Fibroblast of mammary gland (primary cell): ENCODE data around the gene FRMD3.
"Not testable (repeated sequence)": the region's sequence is repeated elsewhere in the genome, so short reads cannot be mapped to it uniquely, and the experiment has no call there.

Experiments
- DNase-seq: peaks from one replicate; pipeline ENCODE4 v3.0.0-alpha.2; 2010; ENCODE audit warnings: low read depth
- H3K4me3 ChIP-seq: 2 replicates; pipeline ENCODE4 v1.5.1; 2011; ENCODE audit warnings: low read depth, mild to moderate bottlenecking, low read length, moderate library complexity; ENCODE audit not compliant: control insufficient read depth
- TF ChIP-seq, protein P1 (sequence below): conservative IDR thresholded peaks from 2 replicates; pipeline ENCODE4 v1.5.1; 2011; ENCODE audit warnings: low read depth, low read length, inconsistent platforms; ENCODE audit not compliant: control insufficient read depth, insufficient read depth

The FRMD3 gene

DNA sequence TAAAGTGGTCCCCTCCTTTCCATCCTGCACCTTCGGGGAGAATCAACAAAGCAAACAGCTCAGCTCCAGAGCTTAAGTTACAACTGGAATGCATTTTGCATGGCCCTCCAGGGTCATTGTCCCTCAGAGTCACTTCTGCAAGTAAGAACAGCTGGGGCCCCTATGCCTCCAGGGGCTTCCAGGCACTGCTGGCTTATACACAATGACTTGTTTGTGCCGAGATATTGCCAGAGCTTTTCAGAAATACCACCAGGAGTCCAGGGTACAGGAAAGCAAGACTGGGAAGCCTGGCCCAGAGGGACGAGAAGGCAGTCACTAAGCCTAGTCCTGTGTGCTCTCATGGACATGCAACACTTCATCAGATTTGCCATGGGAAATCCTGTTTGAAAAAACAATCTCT lies 11.3 kb downstream of the FRMD3 start:
- no peak overlapping the region for H3K4me3 ChIP-seq
- TF ChIP-seq, protein P1, sequence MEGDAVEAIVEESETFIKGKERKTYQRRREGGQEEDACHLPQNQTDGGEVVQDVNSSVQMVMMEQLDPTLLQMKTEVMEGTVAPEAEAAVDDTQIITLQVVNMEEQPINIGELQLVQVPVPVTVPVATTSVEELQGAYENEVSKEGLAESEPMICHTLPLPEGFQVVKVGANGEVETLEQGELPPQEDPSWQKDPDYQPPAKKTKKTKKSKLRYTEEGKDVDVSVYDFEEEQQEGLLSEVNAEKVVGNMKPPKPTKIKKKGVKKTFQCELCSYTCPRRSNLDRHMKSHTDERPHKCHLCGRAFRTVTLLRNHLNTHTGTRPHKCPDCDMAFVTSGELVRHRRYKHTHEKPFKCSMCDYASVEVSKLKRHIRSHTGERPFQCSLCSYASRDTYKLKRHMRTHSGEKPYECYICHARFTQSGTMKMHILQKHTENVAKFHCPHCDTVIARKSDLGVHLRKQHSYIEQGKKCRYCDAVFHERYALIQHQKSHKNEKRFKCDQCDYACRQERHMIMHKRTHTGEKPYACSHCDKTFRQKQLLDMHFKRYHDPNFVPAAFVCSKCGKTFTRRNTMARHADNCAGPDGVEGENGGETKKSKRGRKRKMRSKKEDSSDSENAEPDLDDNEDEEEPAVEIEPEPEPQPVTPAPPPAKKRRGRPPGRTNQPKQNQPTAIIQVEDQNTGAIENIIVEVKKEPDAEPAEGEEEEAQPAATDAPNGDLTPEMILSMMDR, result no peak
- DNase-seq, result no peak

DNA sequence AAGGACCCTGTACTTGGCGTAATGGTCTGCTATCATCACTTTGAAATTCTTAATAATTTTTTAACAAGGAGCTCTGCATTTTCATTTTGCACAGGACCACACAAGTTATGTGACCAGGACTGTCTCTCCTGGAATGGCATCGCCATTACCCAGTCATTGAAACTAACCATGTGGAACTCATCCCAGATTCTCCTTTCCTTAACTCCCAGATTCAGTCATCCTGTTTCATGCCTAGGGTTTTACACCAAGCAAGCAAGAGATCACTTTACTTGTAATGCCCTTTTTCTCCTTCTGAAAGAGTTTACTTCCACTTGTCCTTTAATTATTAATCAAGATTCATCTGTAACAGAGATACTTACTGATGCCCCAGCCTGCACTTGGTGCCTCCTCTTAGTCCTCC lies 12.0 kb downstream of the FRMD3 start:
- DNase-seq, result no peak
- no peak overlapping the region for H3K4me3 ChIP-seq
- TF ChIP-seq, protein P1, result no peak

DNA sequence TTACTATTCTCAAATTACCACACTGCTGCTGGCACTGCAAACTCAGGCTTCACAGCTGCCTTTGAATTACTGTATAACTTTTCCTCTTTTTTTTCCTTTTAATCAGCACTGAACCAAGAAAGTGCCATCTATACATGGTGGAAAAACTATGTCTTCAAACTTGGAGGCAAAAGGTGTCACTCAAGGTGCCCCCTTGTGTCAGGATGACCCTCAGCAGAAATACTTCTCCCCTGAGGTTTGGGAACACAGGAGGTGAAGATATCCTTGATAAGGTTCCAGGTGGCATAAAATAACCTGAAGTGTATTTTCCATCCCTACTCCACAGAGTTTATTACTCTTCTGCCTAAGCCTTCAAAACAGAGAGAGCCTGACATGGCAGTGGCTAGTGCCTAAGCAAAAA lies 14.5 kb downstream of the FRMD3 start:
- no peak overlapping the region for H3K4me3 ChIP-seq
- TF ChIP-seq, protein P1, result no peak
- no peak for DNase-seq

DNA sequence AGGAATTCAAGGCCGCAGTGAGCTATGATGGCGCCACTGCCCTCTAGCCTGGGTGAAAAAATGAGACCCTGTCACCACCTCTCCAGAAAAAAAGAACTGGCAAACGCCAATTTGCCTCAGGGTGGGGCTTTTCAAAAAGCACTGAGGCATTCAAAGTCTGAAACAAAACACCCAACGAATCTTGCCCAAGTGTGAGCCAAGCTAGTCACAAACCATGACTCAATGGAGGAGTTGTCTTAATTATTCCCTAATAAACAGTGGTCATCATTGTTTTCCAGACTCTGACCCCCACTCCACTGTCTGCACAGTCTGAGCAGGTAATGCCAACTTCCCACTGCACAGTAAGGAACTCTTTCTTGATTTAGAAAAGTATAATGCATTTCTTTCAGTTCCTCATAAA lies 16.8 kb downstream of the FRMD3 start:
- no peak for DNase-seq
- no peak overlapping the region for H3K4me3 ChIP-seq
- TF ChIP-seq, protein P1, result no peak

DNA sequence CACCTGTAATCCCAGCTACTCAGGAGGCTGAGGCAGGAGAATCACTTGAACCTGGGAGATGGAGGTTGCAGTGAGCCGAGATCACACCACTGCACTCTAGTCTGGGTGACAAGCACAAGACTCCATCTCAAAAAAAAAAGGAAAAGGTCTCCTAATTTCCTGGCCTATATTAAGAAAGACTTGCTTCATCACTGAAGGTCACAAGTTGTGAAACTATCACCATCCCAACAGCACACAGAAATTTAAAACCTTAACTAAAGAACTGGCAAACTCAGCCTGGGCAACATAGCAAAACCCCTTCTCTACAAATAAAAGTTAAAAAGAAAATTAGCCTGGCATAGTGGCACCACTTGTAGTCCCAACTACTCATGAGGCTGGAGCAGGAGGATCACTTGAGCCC lies 17.2 kb downstream of the FRMD3 start:
- TF ChIP-seq, protein P1, result no peak
- DNase-seq, result no peak
- no peak overlapping the region for H3K4me3 ChIP-seq

DNA sequence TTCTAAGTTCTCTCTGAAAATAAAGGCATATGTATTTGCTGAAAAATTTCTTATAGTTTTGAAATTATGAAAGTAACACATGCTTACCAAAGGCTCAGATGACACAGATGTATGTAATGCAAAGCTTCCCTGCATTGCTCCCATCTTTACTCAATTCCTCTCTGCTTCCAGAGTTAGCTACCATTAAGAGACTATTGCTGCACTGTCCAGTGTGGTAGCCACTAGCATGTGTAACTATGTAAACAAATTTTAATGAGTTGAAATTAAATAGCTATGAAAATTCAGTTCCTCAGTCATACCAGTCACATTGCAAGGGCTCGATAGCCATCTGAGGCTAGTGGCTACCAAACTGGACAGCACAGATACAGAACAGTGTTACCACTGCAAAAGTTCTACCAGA lies 17.9 kb downstream of the FRMD3 start:
- no peak for DNase-seq
- TF ChIP-seq, protein P1, result no peak

DNA sequence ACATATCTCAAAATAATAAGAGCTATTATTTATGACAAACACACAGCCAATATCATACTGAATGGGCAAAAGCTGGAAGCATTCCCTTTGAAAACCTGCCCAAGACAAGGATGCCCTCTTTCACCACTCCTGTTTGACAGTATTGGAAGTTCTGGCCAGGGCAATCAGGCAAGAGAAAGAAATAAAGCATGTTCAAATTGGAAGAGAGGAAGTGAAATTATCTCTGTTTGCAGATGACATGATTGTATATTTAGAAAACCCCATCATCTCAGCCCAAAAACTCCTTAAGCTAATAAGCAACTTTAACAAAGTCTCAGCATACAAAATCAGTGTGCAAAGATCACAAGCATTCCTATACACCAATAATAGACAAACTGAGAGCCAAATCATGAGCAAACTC lies 20.2 kb downstream of the FRMD3 start:
- not testable (repeated sequence) for H3K4me3 ChIP-seq

More for the DNA sequence above, 17.9 kb downstream of the FRMD3 start:
- H3K4me3 ChIP-seq, result no peak overlapping the region

More for the DNA sequence above, 20.2 kb downstream of the FRMD3 start:
- DNase-seq, result not testable (repeated sequence)
